B cell (primary cell): ENCODE measurements around the gene C14orf119.

Source experiments
- CTCF ChIP-seq: fragments of 200-600 bp; IDR thresholded peaks from one replicate; pipeline ENCODE4 v1.8.0; 2022; ENCODE audit warnings: antibody characterized with exemption, mild to moderate bottlenecking
- EZH2 ChIP-seq: IDR thresholded peaks from 2 replicates; pipeline ENCODE4 v1.6.1; 2012; ENCODE audit warnings: borderline replicate concordance, low read depth, mild to moderate bottlenecking, moderate library complexity, low read length; ENCODE audit not compliant: insufficient read depth, poor library complexity, severe bottlenecking

- TF ChIP-seq CTCF = peak; percentile 83
- TF ChIP-seq EZH2 = no peak
Measured at GRCh38 chr14:23076785-23077408, 18.4 kb upstream of the C14orf119 start.
